ENCODE measurements around the gene OR9A4.

The OR9A4 gene

DNA sequence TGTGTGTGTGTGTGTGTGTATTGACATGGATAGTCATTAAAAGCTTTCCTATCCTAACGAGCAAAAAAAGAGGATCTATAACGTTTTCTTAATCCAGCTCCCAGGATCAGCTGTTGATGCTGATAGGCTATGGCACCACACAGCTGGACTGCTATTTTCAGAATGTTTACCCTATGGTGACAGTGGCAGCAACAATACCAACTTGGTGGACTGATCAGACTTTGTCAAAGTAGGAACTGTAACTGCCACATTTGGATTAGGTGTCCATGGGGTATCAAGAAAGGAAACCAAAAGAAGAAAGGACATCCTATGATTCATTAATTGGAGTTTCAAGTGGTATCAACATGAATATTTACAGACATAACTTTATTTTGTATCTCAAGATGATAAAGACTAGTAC lies 33.3 kb downstream of the OR9A4 start:
- DNase-seq: no peak

- DNase-seq: no peak
Measured at GRCh38 chr7:141949911-141950310, 33.7 kb downstream of the OR9A4 start.

GRCh38 chr7:141950806-141951205 lies 34.6 kb downstream of the OR9A4 start:
- no peak for DNase-seq

GRCh38 chr7:141952461-141952860 lies 36.3 kb downstream of the OR9A4 start:
- no peak for DNase-seq

DNA sequence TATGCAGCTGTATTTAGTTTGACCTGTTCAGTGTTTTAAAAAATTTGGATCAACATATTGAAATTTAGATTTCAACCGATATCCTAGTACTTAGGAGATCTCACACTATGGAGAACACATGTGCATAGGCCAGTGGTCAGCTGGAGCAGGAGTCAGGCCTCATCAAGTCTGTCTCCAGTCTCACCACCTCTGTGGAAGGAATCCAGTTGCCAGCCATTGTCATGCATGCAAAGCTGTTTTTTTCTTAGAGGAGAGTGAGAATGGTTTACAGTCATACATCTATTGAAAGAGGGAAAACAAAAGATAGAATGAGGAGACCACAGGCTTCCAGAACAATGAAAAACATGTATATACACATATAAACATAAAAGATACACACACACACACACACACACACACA lies 38.1 kb downstream of the OR9A4 start:
- DNase-seq: no peak

DNA sequence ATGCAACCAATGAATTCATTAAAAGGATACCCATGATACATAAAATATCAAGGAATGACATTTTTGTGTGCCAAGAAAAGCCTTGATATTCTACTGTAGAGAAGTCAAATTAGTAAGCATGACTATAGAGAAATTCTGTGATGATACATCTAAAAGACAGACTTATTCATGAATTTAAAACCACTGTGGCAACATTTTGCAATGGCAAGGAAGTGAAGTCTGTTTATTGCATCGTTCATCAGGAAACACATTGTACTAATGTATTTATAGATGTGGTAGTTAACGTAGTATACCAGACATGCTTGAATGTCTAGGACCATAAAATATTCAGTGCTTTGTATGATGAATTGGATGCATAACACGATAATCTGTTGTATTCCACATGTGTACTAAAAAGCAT lies 39.9 kb downstream of the OR9A4 start:
- no peak for DNase-seq

GRCh38 chr7:141960687-141961422 lies 44.7 kb downstream of the OR9A4 start:
- DNase-seq: no peak
